ENCODE data around the gene POGZ.
A peak's percentile ranks its signal among the peaks of the same experiment; 100 is the strongest.

Gene POGZ

DNA sequence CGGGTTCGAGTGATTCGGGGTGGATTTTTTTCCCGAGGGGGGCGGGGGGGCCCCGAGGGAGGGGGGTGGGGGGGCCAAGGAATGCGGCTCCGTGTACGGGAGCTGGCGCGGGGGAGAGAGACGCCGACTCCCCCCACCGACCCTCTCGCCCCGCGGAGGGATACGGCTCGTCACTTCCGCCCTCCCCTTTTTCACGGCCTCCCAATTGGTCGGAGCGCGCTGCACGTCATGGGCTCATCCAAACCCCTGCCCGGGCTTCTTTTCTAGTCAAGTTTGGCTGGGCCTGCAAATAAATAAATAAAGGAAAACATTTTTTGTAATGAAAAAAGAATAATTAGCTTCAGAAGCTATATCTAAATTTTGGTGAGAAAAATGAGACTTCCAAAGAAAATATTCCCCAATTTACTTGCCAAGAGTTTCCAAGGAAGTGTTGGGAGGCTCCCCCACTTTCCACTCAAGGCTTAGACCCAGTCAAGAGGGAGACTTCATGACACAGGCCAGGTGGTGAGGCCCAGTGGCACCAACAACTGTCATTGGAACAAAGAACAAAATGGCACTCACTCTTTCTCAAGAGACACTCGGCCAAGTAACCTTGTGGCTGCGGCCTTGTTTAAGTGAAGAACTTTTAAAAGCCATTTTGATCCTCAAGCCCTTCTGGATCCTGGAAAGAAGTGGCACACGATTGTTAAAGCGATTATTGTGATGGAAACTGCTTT lies at the start of gene POGZ:
TSS of gene POGZ (minus strand) at position 164 of the 716 bp plus-strand sequence. CDS start 17,290 bp downstream, outside the sequence.
- peak; percentile 97 to 98 for DNase-seq

GRCh38 chr1:151508833-151509232 lies 49.5 kb upstream of the POGZ start:
- no peak for DNase-seq

DNA sequence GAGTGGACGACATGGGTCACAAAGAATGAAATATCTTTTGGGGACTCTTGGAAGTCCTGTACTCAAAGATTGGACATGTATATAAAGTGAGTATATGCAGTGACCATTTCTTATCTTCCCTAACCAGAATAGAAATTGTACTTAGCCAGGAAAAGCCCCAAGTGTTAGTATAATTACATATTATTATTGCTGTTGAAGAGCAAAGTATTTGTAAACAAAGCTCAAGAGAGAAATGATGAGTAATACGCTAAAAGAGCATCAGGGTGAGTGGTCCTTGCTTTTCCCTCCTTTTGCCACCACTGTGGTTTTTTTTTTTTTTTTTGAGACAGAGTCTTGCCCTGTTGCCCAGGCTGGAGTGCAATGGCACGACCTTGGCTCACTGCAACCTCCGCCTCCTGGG lies 45.5 kb upstream of the POGZ start:
- no peak for DNase-seq

DNA sequence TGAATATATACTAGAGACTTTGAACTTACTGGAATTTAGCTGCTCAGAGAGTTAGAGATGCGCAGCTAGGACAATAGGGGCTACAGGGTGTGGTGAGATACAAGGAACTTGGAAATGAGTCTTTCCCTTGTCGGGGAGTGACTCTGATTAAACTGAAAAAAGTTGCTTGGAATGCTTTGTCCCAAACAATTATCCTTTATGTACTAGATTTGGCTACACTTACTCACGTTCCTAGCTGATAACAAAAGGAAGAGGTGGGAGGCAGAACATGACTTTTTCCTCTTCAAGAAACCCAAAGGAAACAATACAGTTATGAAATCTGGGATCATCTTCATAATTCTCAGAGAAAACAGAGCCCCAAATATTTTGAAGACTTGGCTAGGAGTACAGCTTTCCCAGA lies 45.0 kb upstream of the POGZ start:
- DNase-seq, result no peak

GRCh38 chr1:151502859-151503780 lies 43.8 kb upstream of the POGZ start:
- DNase-seq, result no peak

- no peak for DNase-seq
These were observed 42.9 kb upstream of the POGZ start for GRCh38 chr1:151502035-151502700.

DNA sequence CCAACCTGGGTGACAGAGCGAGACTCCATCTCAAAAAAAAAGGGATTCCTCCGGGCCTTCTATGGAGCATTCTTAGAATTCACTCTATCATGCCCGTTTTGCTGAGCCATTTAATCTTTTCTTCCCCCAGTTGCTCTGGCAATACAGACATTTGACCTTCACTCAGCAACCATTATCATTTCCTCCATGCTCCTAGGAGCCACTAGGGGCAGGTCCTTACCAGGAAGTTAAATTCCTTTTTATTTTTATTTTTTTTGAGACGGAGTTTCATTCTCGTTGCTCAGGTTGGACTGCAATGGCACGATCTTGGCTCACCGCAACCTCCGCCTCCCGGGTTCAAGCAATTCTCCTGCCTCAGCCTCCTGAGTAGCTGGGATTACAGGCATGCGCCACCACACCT lies 42.2 kb upstream of the POGZ start:
- no peak for DNase-seq

DNA sequence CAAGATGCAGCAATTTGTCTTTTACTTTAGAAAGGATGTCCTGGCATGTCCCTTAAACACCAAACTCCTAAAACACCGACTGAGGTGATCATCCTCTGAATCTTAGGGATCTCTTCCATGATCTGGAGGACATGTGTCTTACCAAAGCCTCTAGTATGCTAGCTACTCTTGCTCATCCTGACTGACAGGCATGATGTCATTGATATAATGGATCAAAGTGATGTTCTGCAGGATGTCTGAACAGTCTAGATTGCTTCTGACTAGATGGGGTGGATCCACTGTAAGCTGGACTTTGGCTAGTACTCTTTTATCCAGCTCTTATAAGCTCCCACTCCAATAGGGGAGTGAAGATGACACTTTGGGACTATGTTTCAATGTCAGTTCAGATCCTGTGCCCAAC lies 40.6 kb upstream of the POGZ start:
- no peak for DNase-seq

DNA sequence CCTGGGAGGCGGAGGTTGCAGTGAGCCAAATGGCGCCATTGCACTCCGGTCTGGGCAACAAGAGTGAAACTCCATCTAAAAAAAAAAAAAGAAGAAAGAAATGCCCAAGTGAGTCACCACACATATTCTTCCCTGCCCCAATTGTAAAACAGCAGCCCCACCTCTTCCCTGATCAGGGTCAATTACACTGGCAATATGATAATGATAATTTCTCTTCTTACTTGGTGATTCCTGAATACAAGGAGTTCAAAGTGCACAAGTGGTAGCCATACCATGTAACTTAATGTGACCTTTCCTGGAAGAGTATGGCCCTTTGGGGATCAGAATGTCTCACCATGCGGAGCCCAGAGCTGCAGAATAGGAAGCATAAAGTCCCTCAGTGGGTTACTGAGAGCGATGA lies 40.1 kb upstream of the POGZ start:
- DNase-seq, result no peak

GRCh38 chr1:151495316-151495715 lies 36.0 kb upstream of the POGZ start:
- DNase-seq, result no peak

- DNase-seq, result no peak
These were observed 35.5 kb upstream of the POGZ start for GRCh38 chr1:151494741-151495281.

- no peak for DNase-seq
These were observed 33.7 kb upstream of the POGZ start for GRCh38 chr1:151493042-151493441.

DNA sequence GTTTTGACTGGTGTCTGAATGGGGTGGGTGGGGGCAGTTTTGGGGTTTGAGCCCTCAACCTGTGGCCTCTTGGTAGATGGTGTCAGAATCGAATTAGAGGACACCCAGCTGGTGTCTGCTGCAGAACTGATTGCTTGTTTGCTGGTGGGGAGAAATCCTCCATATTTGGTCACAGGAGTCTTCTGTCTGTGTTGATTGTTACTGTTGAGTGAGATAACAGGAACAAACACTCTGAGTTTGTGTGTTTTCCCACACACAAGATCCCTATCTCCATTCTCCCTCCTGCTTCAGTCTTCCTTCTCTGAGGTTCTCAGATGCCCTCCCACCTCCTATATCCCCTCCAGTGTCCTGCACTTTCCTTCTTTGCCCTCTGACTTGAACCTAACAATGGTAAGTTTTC lies 32.8 kb upstream of the POGZ start:
- no peak for DNase-seq

- no peak for DNase-seq
These were observed 32.3 kb upstream of the POGZ start for GRCh38 chr1:151491641-151492040.

DNA sequence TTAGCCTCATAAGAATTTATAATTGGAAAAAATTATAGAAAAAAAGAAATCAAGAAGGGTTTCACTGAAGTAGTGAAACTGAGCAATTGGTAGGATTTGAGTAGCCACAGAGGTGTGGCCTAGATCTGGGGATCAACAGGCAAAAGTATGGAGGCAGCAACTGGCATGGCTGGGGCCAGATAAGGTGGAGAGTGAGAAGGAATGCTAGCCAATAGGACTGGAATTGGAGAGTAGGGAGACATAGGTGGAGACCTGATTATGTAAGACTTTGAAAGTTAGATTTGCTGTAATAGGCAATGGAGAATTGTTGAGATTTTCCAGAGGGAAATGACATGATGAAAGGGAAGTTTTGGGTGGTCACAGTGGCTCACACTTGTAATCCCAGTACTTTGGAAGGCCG lies 27.3 kb upstream of the POGZ start:
- DNase-seq, result no peak

DNA sequence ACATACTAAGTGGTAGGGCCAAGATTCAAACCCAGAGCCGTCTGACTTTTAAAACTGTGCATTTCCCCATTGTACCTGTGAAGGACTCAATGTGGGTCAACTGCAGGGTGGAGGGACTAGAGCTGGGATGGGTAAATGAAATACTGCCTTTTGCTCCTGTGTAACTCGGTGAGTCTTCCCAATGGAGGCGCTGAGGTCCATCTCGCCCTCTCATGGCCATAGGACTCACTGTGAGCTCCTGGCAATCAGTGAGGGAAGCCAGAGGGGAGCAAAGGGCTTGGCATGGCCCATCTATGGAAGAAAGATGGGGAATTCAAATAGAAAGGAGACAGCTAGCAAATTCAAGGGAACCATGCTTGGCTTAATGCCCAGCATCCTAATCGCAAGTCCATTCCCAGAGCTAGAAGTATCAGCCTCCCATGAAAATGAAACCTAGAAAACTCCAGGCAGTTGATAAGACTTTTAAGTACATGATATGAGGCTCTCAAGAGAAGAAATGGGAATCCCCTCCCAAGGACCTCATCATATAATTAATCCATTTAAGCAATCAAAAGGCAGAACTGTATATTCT lies 26.5 kb upstream of the POGZ start:
- DNase-seq, result no peak

DNA sequence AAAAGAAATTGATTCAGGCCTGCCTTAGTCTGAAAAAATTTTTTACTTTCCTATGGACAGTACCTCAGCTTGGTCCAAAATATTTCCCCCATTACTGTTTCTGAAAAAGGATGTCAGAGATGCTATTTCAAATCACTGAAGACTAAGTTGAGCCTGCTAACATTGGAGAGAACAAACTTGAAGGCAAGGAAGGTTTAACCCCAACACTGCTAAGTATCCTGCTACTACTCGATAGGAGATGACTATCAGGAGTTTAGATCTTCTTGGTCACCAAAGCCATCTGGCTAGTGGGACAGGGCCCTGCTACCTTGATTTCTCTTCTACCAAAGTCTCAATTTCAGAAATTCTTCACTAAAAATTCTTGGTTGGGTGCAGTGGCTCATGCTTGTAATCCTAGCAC lies 22.7 kb upstream of the POGZ start:
- DNase-seq, result no peak

GRCh38 chr1:151479462-151479861 lies 20.2 kb upstream of the POGZ start:
- no peak for DNase-seq

DNA sequence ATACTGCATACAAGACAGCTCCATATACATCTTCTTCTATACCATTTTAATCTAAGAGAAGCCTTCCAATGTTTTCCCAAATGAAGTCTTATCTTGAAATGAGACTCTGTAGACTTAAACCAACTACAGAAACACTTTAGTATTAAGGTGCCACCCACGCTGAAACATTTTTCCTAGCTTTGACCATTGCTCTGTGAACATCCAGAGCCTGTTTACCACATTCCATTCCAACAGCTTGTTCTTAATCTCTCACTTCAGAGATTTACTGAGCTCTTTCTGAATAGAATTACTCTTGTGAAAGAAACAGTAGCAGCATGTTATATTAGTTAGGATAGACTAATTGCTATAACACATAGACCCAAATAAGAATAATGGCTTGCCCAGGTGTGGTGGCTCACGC lies 19.6 kb upstream of the POGZ start:
- DNase-seq, result no peak

DNA sequence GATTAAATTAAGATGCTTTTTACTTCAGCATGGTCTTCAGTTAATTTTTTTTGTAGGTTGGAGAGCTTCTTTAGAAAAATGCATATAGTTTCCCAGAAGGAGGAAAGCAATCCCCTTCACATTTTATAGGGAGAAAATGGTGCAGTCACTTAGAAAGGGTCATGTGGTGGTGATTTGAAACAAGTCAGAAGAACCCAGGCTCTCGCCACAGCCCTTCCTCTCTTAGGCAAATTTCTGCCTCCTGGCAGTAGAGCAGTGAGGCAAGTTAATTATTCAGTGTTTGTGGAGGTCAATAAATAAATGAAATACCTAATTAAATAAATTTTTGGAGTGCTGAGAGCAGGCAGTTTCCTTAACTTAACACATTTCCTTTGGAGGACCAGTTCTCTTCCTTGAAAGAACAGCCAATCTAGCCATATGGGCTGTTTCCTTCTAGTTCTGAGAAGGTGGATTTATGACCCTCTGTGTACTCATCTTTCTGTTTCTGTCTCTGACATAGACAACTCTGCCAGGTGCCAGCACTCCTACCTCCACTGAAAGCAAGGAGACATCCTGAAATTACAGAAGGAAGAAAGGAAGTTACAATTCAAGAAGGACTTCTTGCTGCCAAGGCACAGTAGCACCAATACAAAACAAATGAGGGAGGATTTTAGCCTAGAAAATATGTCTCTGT lies 19.0 kb upstream of the POGZ start:
- no peak for DNase-seq

DNA sequence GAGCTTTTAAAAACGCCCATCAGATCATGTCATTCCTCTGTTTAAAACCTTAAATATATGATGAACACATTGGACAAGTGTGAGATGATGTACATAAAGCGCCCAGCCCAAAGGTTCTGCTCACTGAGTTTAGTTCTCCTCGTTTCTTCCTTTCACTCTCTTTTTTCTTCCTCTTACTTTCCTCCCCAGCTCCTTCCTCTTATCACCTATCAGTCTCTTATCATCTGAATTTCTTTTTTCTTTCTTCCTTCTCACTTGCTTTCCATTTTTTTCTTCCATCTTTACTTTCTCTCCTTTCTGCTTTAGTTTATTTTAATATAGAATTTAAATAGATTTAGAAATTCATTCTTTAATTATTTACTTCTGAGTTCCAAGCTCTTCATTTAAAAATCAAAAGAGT lies 17.8 kb upstream of the POGZ start:
- no peak for DNase-seq

DNA sequence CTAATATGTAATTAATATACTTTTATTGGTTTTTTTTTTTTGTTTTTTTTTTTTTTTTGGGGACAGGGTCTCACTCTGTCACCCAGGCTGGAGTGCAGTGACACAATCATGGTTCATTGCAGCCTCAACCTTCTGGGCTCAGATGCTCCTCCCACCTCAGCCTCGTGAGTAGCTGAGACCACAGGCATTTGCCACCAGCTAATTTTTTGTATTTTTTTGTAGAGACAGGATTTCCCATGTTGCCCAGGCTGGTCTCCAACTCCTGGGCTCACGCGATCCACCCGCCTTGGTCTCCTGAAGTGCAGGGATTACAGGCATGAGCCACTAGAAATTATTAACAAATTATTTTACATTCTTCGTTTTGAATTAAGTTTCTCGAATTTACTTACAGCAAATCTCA lies 16.8 kb upstream of the POGZ start:
- DNase-seq, result no peak

DNA sequence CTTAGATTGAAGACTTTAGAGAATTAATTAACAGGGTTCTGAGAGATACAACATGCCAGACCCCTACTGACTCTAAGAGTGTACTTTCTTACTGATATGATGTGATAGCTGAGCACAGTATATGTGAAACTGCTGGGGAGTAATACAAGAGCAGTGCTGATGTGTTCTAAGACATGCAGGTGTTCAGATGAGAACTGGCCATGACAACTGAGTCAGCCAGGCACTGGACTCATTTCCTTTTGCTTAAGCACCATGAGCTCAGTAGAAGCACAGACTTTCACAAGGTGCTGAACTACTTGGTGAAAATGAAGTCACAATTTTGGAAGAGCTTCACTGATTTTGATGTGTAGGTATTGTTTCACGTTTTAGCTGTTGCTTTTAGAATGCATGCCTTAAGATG lies 15.9 kb upstream of the POGZ start:
- DNase-seq, result no peak
